ENCODE results near the gene CDK14.

GRCh38 chr7:91013078-91013477, 417.0 kb downstream of the CDK14 start:
- no peak for TF ChIP-seq CTCF (IDR thresholded peaks at IDR 0.05)
- no peak for TF ChIP-seq POLR2A (IDR thresholded peaks at IDR 0.05)
